NCI-H446 (cell line): ENCODE results near the gene LMOD3.
A peak's percentile ranks its signal among the peaks of the same experiment; 100 is the strongest.

ENCODE experiments used
- DNase-seq, 2 experiments: peaks; one replicate each; lab custom pipeline; 2025; lab: John Stamatoyannopoulos, UW

Gene LMOD3

GRCh38 chr3:69091389-69092029 lies 30.9 kb downstream of the LMOD3 start:
- DNase-seq = no peak

- no peak for DNase-seq
Observed at GRCh38 chr3:69090021-69090420, 32.4 kb downstream of the LMOD3 start.

GRCh38 chr3:69088063-69088462 lies 34.3 kb downstream of the LMOD3 start:
- DNase-seq = no peak

GRCh38 chr3:69087030-69087791 lies 35.2 kb downstream of the LMOD3 start:
- no peak for DNase-seq

- DNase-seq = peak; percentile 66 to 89
Observed at GRCh38 chr3:69085833-69086722, 36.3 kb downstream of the LMOD3 start.

GRCh38 chr3:69085168-69085832 lies 37.1 kb downstream of the LMOD3 start:
- DNase-seq = no peak

- DNase-seq = peak; percentile 51 to 85
Observed at GRCh38 chr3:69084326-69085167, 37.8 kb downstream of the LMOD3 start, which contains the start of gene ARL6IP5. Gene ARL6IP5, plus strand, starts transcription at chr3:69084937. Its CDS starts 111 bp downstream, at chr3:69085048.

GRCh38 chr3:69082805-69083204 lies 39.6 kb downstream of the LMOD3 start:
- DNase-seq = no peak

GRCh38 chr3:69082361-69082760 lies 40.0 kb downstream of the LMOD3 start:
- DNase-seq = no peak

GRCh38 chr3:69081583-69082262 lies 40.7 kb downstream of the LMOD3 start:
- DNase-seq = no peak

- peak; percentile 12 to 74 for DNase-seq
Observed at GRCh38 chr3:69080233-69080920, 42.0 kb downstream of the LMOD3 start, which contains the start of gene UBA3. Gene UBA3, minus strand, starts transcription at chr3:69080365. Its CDS starts 12 bp downstream, at chr3:69080353.

- peak in 1 of 2 experiments; percentile 2 for DNase-seq
Observed at GRCh38 chr3:69079269-69080159, 42.9 kb downstream of the LMOD3 start.

- no peak for DNase-seq
Observed at GRCh38 chr3:69072928-69073327, 49.5 kb downstream of the LMOD3 start.

- DNase-seq = no peak
Observed at GRCh38 chr3:69066121-69066520, 56.3 kb downstream of the LMOD3 start.

GRCh38 chr3:69065318-69065964 lies 57.0 kb downstream of the LMOD3 start:
- DNase-seq = no peak

- DNase-seq = no peak
Observed at GRCh38 chr3:69063636-69064035, 58.8 kb downstream of the LMOD3 start.

- DNase-seq = no peak
Observed at GRCh38 chr3:69059688-69060087, 62.7 kb downstream of the LMOD3 start.

- no peak for DNase-seq
Observed at GRCh38 chr3:69058947-69059224, 63.5 kb downstream of the LMOD3 start.
